Karpas-422 (cell line): ENCODE measurements around the gene DHX15. TPM values are rescaled to one million over a fixed set of nuclear protein-coding genes. Genes with fewer than 3 reads are reported as not detected.

ENCODE experiments used
- DNase-seq: peaks from one replicate; pipeline ENCODE4 v3.0.0-alpha.2; 2015
- H2AFZ ChIP-seq: fragments of 200-600 bp; sonication (generic); 2 replicates; pipeline ENCODE4 v1.6.1; 2014; ENCODE audit warnings: antibody characterized with exemption, low read length, mixed read lengths
- H3K27ac ChIP-seq: fragments of 200-600 bp; sonication (generic); 2 replicates; pipeline ENCODE4 v1.5.1; 2014; ENCODE audit warnings: mild to moderate bottlenecking, low read length, moderate library complexity
- H3K27me3 ChIP-seq: fragments of 200-600 bp; sonication (generic); 2 replicates; pipeline ENCODE4 v1.6.1; 2014; ENCODE audit warnings: low read length, mixed read lengths
- H3K36me3 ChIP-seq: fragments of 200-600 bp; sonication (generic); 2 replicates; pipeline ENCODE4 v1.6.1; 2014; ENCODE audit warnings: low read length, mixed read lengths; ENCODE audit not compliant: insufficient read depth
- H3K4me1 ChIP-seq: fragments of 200-600 bp; sonication (generic); 2 replicates; pipeline ENCODE4 v1.6.1; 2014; ENCODE audit warnings: mild to moderate bottlenecking, low read length, mixed read lengths
- H3K4me2 ChIP-seq: fragments of 200-600 bp; sonication (generic); 2 replicates; pipeline ENCODE4 v1.6.1; 2014; ENCODE audit warnings: low read length, low read depth, mild to moderate bottlenecking; ENCODE audit not compliant: poor library complexity, severe bottlenecking
- H3K4me3 ChIP-seq: fragments of 200-600 bp; sonication (generic); 2 replicates; pipeline ENCODE4 v1.5.1; 2014; ENCODE audit warnings: mild to moderate bottlenecking, antibody characterized with exemption, low read length, mixed read lengths
- H3K79me2 ChIP-seq: fragments of 200-600 bp; sonication (generic); 2 replicates; pipeline ENCODE4 v1.6.1; 2014; ENCODE audit warnings: mild to moderate bottlenecking, low read length, mixed read lengths
- H3K9ac ChIP-seq: fragments of 200-600 bp; sonication (generic); 2 replicates; pipeline ENCODE4 v1.6.0; 2014; ENCODE audit warnings: low read length
- H3K9me2 ChIP-seq: fragments of 200-600 bp; sonication (generic), shearing (Covaris generic); replicated peaks from 2 replicates; pipeline ENCODE4 v1.6.0; 2014; ENCODE audit warnings: mild to moderate bottlenecking, low read length, moderate library complexity; ENCODE audit not compliant: insufficient read depth
- H3K9me3 ChIP-seq: fragments of 300-700, 200-600 bp; sonication (generic); 2 replicates; pipeline ENCODE4 v1.6.1; 2014; ENCODE audit warnings: low read length, mixed read lengths
- H4K20me1 ChIP-seq: fragments of 200-600 bp; sonication (generic); 2 replicates; pipeline ENCODE4 v1.6.1; 2014; ENCODE audit warnings: mild to moderate bottlenecking, antibody characterized with exemption, low read length, low read depth; ENCODE audit not compliant: insufficient read depth
- total RNA-seq: library from RNA; depleted of rRNA; stranded (reverse); fragments of >200 nt; shearing (Covaris generic); gene quantifications from 2 replicates; pipeline ENCODE4 v1.2.3, GENCODE V29; 2014; ENCODE audit warnings: low replicate concordance

DHX15 gene
- total RNA-seq, 1 experiment from 2014 or later, result 189 TPM

DNA sequence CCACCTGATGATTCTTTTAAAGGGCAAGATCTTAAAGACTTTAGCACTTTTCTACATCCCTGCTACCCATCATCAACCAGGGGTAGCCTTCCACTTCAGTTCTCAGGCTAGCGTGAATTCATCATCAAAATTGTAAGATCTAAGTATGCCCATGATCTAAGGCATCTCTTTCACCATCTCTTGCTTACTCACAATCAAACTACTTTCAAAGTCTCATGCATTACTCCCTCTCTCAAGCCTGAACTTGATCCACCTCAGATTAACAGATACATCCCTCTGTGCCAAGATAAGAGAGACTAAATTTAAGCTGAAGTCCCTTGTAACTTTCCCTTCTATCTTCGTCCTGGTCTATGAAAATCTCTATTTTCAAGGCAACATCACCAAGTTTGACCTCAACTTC is 62.8 kb downstream of the DHX15 start:
- H3K36me3 ChIP-seq, result peaks cover 42% of the 10 kb centered on the region
- H3K9ac ChIP-seq, result no peak overlapping the region
- DNase-seq, result no peak
- H3K4me3 ChIP-seq, result no peak overlapping the region
- H3K27me3 ChIP-seq, result no peaks in the 10 kb centered on the region
- no peaks in the 10 kb centered on the region for H3K9me3 ChIP-seq
- no peak overlapping the region for H2AFZ ChIP-seq
- H4K20me1 ChIP-seq, result peaks cover 19% of the 10 kb centered on the region; the same call in 1 of the 2 replicates
- no peaks in the 10 kb centered on the region for H3K4me1 ChIP-seq
- peaks cover 30% of the 10 kb centered on the region for H3K79me2 ChIP-seq
- H3K9me2 ChIP-seq, result no peaks in the 10 kb centered on the region
- H3K4me2 ChIP-seq, result no peak overlapping the region
- no peak overlapping the region for H3K27ac ChIP-seq

GRCh38 chr4:24519649-24520048 is 64.7 kb downstream of the DHX15 start:
- Histone ChIP-seq H3K9me3 (no peaks in the 10 kb centered on the region), H3K79me2 (peaks cover 20% of the 10 kb centered on the region), H3K4me1 (no peaks in the 10 kb centered on the region), H3K9ac (no peak overlapping the region), H3K9me2 (no peaks in the 10 kb centered on the region), H2AFZ (no peak overlapping the region), H3K27me3 (no peaks in the 10 kb centered on the region), H3K36me3 (peaks cover 26% of the 10 kb centered on the region), H3K4me3 (no peak overlapping the region), H4K20me1 (peaks cover 12% of the 10 kb centered on the region; the same call in 1 of the 2 replicates), H3K4me2 (no peak overlapping the region), H3K27ac (no peak overlapping the region)
- DNase-seq, result no peak

GRCh38 chr4:24517676-24518075 is 66.7 kb downstream of the DHX15 start:
- H3K9me3 ChIP-seq, result no peaks in the 10 kb centered on the region
- peaks cover 11% of the 10 kb centered on the region for H3K36me3 ChIP-seq
- H4K20me1 ChIP-seq, result peaks cover 11% of the 10 kb centered on the region; the same call in 1 of the 2 replicates
- peaks cover 11% of the 10 kb centered on the region; the same call in 1 of the 2 replicates for H3K79me2 ChIP-seq
- H3K4me1 ChIP-seq, result no peaks in the 10 kb centered on the region
- H2AFZ ChIP-seq, result no peak overlapping the region
- H3K27me3 ChIP-seq, result no peaks in the 10 kb centered on the region
- no peak for DNase-seq
- H3K4me3 ChIP-seq, result no peak overlapping the region
- H3K4me2 ChIP-seq, result no peak overlapping the region
- H3K9me2 ChIP-seq, result no peaks in the 10 kb centered on the region
- no peak overlapping the region for H3K27ac ChIP-seq
- H3K9ac ChIP-seq, result no peak overlapping the region

DNA sequence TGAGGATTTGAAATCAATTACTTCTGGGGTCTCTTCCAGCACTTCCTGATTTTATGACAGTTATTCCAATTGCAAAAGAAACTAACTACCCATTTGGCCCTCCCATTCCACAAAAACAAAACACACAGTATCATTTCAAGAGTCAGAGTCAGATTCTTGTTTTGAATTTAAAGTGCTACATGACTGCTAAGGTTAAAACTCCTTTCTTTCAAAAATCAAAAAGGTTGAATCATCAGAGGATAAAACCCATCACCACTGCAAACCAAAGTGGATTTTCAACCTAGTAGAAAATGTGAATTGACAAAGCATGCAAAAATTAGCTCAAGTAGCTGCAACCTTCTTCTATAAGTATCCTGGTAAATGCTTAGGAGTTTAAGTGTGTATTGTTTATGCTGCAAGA is 67.4 kb downstream of the DHX15 start:
- H3K27ac ChIP-seq, result no peak overlapping the region
- H3K27me3 ChIP-seq, result no peaks in the 10 kb centered on the region
- H3K9ac ChIP-seq, result no peak overlapping the region
- peaks cover 8% of the 10 kb centered on the region; the same call in 1 of the 2 replicates for H4K20me1 ChIP-seq
- no peak overlapping the region for H2AFZ ChIP-seq
- H3K4me2 ChIP-seq, result no peak overlapping the region
- no peak overlapping the region for H3K4me3 ChIP-seq
- DNase-seq, result no peak
- H3K4me1 ChIP-seq, result no peaks in the 10 kb centered on the region
- H3K9me2 ChIP-seq, result no peaks in the 10 kb centered on the region
- H3K79me2 ChIP-seq, result peaks cover 10% of the 10 kb centered on the region; the same call in 1 of the 2 replicates
- H3K9me3 ChIP-seq, result no peaks in the 10 kb centered on the region
- H3K36me3 ChIP-seq, result peaks cover 11% of the 10 kb centered on the region

- Histone ChIP-seq H3K4me3 (no peak overlapping the region), H3K9me3 (no peaks in the 10 kb centered on the region), H3K4me2 (no peak overlapping the region), H2AFZ (no peak overlapping the region), H4K20me1 (0 out of 2 replicates have a peak, but pooled peaks cover 5% of the 10 kb centered on the region), H3K36me3 (peaks cover 11% of the 10 kb centered on the region), H3K4me1 (no peaks in the 10 kb centered on the region), H3K9ac (no peak overlapping the region), H3K27ac (no peak overlapping the region), H3K9me2 (no peaks in the 10 kb centered on the region), H3K79me2 (0 out of 2 replicates have a peak, but pooled peaks cover 4% of the 10 kb centered on the region), H3K27me3 (no peaks in the 10 kb centered on the region)
- DNase-seq, result no peak
Measured at GRCh38 chr4:24515698-24516097, 68.7 kb downstream of the DHX15 start.

DNA sequence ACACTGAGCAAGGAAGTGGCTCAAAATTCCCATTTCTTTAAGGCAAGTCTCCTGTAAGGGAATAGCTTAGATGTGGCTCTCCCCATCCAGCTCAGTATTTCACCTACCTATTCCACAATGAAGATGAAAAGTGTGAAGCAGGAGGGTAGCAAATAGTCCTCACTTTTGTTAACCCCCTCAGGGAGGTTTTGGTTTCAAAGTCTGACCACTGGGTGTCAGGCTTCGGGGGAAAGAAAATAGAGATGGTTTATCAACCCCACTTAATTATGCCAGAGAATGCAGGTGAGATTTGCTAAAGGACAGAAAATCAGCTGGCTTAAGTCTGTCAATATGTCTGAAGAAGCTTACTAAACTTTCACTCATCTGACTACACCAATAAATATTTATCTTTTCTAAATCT is 69.5 kb downstream of the DHX15 start:
- Histone ChIP-seq H3K36me3 (peaks cover 11% of the 10 kb centered on the region), H3K9ac (no peak overlapping the region), H3K4me3 (no peak overlapping the region), H2AFZ (no peak overlapping the region), H4K20me1 (peaks cover 8% of the 10 kb centered on the region; the same call in 1 of the 2 replicates), H3K79me2 (0 out of 2 replicates have a peak, but pooled peaks cover 4% of the 10 kb centered on the region), H3K27ac (no peak overlapping the region), H3K9me3 (no peaks in the 10 kb centered on the region), H3K4me1 (no peaks in the 10 kb centered on the region), H3K4me2 (no peak overlapping the region), H3K9me2 (no peaks in the 10 kb centered on the region), H3K27me3 (no peaks in the 10 kb centered on the region)
- no peak for DNase-seq

DNA sequence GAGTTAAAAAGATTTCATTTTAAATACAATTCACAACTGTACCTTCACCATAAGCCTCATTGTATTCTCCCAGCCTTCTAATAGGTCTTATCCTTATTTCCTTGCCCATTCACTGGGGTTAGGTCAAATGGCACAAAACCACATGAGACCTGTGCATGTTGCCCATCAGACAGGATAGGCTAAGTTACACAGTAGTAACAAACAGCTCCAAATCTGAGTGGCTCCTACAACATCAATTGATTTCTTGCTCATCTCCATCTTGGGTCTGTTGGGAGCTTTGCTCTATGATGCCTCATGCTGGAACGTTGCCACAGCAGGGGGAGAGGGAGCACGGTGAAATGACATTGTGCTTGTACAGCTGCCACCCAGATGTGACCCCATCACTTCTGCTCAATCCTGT is 70.6 kb downstream of the DHX15 start:
- H2AFZ ChIP-seq, result no peak overlapping the region
- H3K9me2 ChIP-seq, result no peaks in the 10 kb centered on the region
- H3K4me2 ChIP-seq, result no peak overlapping the region
- H3K9me3 ChIP-seq, result no peaks in the 10 kb centered on the region
- H3K27me3 ChIP-seq, result no peaks in the 10 kb centered on the region
- peaks cover 10% of the 10 kb centered on the region for H4K20me1 ChIP-seq
- H3K9ac ChIP-seq, result no peak overlapping the region
- H3K4me1 ChIP-seq, result no peaks in the 10 kb centered on the region
- DNase-seq, result no peak
- no peak overlapping the region for H3K27ac ChIP-seq
- peaks cover 6% of the 10 kb centered on the region; the same call in 1 of the 2 replicates for H3K36me3 ChIP-seq
- H3K4me3 ChIP-seq, result no peak overlapping the region
- H3K79me2 ChIP-seq, result no peaks in the 10 kb centered on the region

GRCh38 chr4:24511371-24512063 is 72.8 kb downstream of the DHX15 start:
- H4K20me1 ChIP-seq, result peaks cover 12% of the 10 kb centered on the region
- no peaks in the 10 kb centered on the region for H3K9me3 ChIP-seq
- DNase-seq, result no peak
- H3K79me2 ChIP-seq, result no peaks in the 10 kb centered on the region
- no peak overlapping the region for H3K27ac ChIP-seq
- no peaks in the 10 kb centered on the region for H3K9me2 ChIP-seq
- H3K36me3 ChIP-seq, result 0 out of 2 replicates have a peak, but pooled peaks cover 2% of the 10 kb centered on the region
- no peak overlapping the region for H2AFZ ChIP-seq
- no peak overlapping the region for H3K4me3 ChIP-seq
- no peak overlapping the region for H3K4me2 ChIP-seq
- H3K27me3 ChIP-seq, result no peaks in the 10 kb centered on the region
- no peak overlapping the region for H3K9ac ChIP-seq
- no peaks in the 10 kb centered on the region for H3K4me1 ChIP-seq
